Skeletal muscle tissue (tissue), 4 donors: ENCODE measurements around the gene ZNF831. TPM values are rescaled to one million over a fixed set of nuclear protein-coding genes. Genes with fewer than 3 reads are reported as not detected.

Experiments
- H3K27ac ChIP-seq: one replicate; pipeline ENCODE4 v1.7.0; 2013; ENCODE audit warnings: mild to moderate bottlenecking, low read depth, low read length, inconsistent platforms
- H3K27me3 ChIP-seq, 3 donors: one replicate each; pipeline ENCODE4 v1.7.0; 2013; ENCODE audit warnings: low read length in 3 of 3; ENCODE audit not compliant: control insufficient read depth in 3 of 3, insufficient read depth in 3 of 3
- H3K36me3 ChIP-seq, 3 donors: one replicate each; pipeline ENCODE4 v1.7.0; 2013; ENCODE audit warnings: low read length in 3 of 3; ENCODE audit not compliant: control insufficient read depth in 3 of 3, insufficient read depth in 3 of 3
- H3K4me1 ChIP-seq, 3 donors: one replicate each; pipeline ENCODE4 v1.7.0; 2013; ENCODE audit warnings: low read length in 3 of 3, mild to moderate bottlenecking in 3 of 3; ENCODE audit not compliant: control insufficient read depth in 3 of 3, insufficient read depth in 3 of 3
- H3K4me3 ChIP-seq, 3 donors: one replicate each; pipeline ENCODE4 v1.7.0; 2013; ENCODE audit warnings: low read length in 3 of 3
- H3K9ac ChIP-seq, 3 donors: one replicate each; pipeline ENCODE4 v1.7.0; 2013; ENCODE audit warnings: low read length in 3 of 3, mild to moderate bottlenecking in 3 of 3, moderate library complexity in 2 of 3, low read depth in 1 of 3
- H3K9me3 ChIP-seq, 3 donors: one replicate each; pipeline ENCODE4 v1.7.0; 2013; ENCODE audit warnings: low read length in 3 of 3; ENCODE audit not compliant: control insufficient read depth in 3 of 3
- total RNA-seq: library from RNA; depleted of rRNA; stranded (reverse); fragments of >200 nt; gene quantifications from one replicate; pipeline ENCODE4 v1.2.3, GENCODE V29; 2014
- donor health status: Osteomylitis.

The ZNF831 gene
- total RNA-seq, 1 donor from 2014 or later: under 0.01 TPM

DNA sequence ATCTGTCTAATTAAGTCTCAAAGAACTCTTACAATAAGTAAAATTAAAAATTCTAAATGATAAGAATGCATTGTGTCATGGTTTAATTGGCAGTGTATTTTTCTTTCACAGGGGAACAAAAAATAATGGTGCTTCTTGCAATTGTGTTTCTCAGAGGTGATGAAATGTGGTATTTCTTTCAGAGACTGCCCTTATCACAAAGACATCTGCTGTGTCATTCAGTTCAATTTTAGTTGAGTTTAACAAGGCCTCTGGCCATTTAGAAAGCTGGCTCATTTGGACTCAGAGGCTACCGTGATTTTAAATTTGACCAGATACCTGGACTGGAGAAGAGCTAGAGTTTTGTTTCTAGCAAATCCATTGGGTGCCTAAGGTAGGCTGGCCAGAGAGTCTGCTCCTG, 23.6 kb upstream of the ZNF831 start:
- Histone ChIP-seq H3K27ac (no peak overlapping the region), H3K36me3 (no peaks in the 10 kb centered on the region), H3K9me3 (no peaks in the 10 kb centered on the region), H3K27me3 (no peaks in the 10 kb centered on the region), H3K4me1 (peaks cover 3 to 20% (median 5%) of the 10 kb centered on the region in 3 donors), H3K4me3 (no peak overlapping the region), H3K9ac (no peak overlapping the region)

GRCh38 chr20:59141818-59142581, 21.6 kb upstream of the ZNF831 start:
- Histone ChIP-seq H3K27me3 (peaks cover 0 to 3% (median 0%) of the 10 kb centered on the region in 3 donors), H3K4me1 (peaks cover 6 to 26% (median 14%) of the 10 kb centered on the region in 3 donors), H3K27ac (no peak overlapping the region), H3K36me3 (no peaks in the 10 kb centered on the region), H3K9ac (no peak overlapping the region), H3K9me3 (no peaks in the 10 kb centered on the region), H3K4me3 (no peak overlapping the region)

GRCh38 chr20:59143326-59143725, 20.3 kb upstream of the ZNF831 start:
- Histone ChIP-seq H3K9ac (no peak overlapping the region), H3K4me1 (peaks cover 12 to 25% (median 16%) of the 10 kb centered on the region in 3 donors), H3K27me3 (peaks cover 0 to 3% (median 0%) of the 10 kb centered on the region in 3 donors), H3K4me3 (no peak overlapping the region), H3K9me3 (no peaks in the 10 kb centered on the region), H3K27ac (no peak overlapping the region), H3K36me3 (no peaks in the 10 kb centered on the region)

GRCh38 chr20:59144179-59144830, 19.3 kb upstream of the ZNF831 start:
- no peaks in the 10 kb centered on the region for H3K36me3 ChIP-seq
- H3K27ac ChIP-seq: no peak overlapping the region
- no peak overlapping the region for H3K4me3 ChIP-seq
- H3K4me1 ChIP-seq: peaks cover 12 to 25% (median 21%) of the 10 kb centered on the region in 3 donors
- H3K27me3 ChIP-seq: peaks cover 0 to 3% (median 0%) of the 10 kb centered on the region in 3 donors
- H3K9ac ChIP-seq: no peak overlapping the region
- H3K9me3 ChIP-seq: no peaks in the 10 kb centered on the region

DNA sequence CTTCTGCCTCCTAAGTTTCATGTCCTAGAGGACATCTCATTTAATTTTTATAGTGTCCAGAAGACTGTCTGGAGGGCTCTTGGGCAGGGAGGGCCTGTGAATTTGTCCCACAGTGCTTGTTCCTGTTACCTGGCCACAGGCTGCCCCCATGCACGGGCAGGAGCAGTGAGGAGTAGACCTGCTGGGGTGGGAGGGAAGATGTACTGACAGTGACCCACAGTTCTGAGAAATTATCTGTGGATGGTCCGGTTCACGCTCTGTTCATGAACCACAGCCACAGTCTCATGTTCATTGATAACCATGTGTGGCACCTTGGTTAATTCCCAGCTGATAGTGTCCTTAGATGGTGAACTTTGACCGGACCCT, 18.8 kb upstream of the ZNF831 start:
- H3K9ac ChIP-seq: no peak overlapping the region
- H3K27ac ChIP-seq: no peak overlapping the region
- peaks cover 17 to 28% (median 26%) of the 10 kb centered on the region in 3 donors for H3K4me1 ChIP-seq
- H3K4me3 ChIP-seq: no peak overlapping the region
- H3K9me3 ChIP-seq: no peaks in the 10 kb centered on the region
- H3K27me3 ChIP-seq: peaks cover 0 to 3% (median 0%) of the 10 kb centered on the region in 3 donors
- no peaks in the 10 kb centered on the region for H3K36me3 ChIP-seq

DNA sequence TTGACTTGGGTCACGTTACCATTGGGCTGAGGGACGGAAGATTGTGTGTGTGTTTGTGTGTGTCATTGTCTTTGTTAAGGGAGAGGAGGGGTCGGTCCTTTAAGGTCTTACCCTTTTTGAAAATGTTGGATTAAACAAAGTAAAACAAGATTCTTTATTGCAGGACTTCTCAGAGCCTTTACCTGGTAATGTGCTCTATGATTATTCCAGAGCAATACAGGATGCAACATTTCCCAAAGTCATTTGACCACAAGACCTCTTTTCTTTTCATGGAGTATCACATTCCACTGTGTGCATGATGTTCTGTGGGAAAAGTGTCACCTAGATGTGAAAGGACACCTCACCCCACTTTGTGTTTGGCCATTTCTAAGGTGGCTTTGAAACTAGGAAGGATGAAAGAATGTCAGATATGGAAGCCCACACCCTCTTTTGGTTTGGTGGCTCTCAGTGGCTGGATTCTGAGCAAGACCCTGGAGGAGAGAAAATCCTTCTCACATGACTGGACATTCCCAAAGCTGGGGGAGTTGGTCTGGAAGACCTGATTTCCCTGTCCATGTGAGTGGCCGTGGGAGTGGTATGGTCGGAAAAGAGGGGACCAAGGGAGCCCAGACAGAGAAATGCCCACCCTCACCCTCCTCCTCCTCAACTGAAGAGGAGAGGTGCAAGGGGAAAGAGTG, 18.2 kb upstream of the ZNF831 start:
- H3K4me3 ChIP-seq: no peak overlapping the region
- no peak overlapping the region for H3K27ac ChIP-seq
- peaks cover 0 to 3% (median 0%) of the 10 kb centered on the region in 3 donors for H3K27me3 ChIP-seq
- no peaks in the 10 kb centered on the region for H3K9me3 ChIP-seq
- H3K9ac ChIP-seq: no peak overlapping the region
- H3K36me3 ChIP-seq: no peaks in the 10 kb centered on the region
- peaks cover 21 to 31% (median 29%) of the 10 kb centered on the region in 3 donors for H3K4me1 ChIP-seq

GRCh38 chr20:59145924-59146779, 17.5 kb upstream of the ZNF831 start:
- Histone ChIP-seq H3K9me3 (no peaks in the 10 kb centered on the region), H3K9ac (no peak overlapping the region), H3K27ac (peak overlapping the region; percentile 69), H3K36me3 (no peaks in the 10 kb centered on the region), H3K27me3 (peaks cover 0 to 3% (median 0%) of the 10 kb centered on the region in 3 donors), H3K4me1 (peaks cover 21 to 31% (median 29%) of the 10 kb centered on the region in 3 donors), H3K4me3 (peak overlapping the region in 1 of 3 donors; percentile 5)

DNA sequence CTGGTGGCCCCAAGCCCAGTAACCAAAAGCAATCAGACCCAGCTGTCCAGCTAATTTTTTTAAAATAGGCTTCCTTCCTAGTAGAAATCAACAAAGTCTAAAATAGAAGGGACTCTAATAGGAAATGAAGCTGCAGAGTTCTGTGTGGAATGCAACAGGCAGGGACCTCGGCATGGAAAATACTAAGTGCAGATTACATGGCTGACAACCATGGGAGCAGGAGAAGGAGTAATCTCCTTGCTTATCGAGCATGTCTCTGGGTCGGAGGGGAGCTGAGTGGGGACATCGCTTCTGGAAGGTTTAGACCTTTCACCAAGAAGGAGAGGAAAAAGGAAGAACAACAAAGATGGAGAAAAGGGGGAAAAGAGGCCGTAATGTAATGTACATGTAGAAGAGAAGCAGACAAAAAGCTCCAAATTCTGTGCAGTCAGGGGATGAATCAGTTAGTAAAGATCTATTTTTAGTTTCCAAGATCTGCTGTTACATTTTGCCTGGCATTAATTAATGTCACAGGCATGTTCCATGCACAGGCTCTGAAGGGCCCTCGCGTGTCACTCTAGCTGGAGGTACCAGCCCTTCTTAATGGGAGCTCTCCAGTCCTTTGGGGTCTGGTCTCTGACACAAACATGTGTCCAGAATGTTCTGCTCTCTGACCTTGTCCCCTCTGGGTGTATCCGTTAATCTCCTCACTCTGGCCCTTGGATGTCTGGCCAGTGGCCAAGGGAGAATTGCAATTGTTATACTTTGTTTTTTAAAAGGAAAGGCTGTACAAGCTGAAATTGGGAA, 16.6 kb upstream of the ZNF831 start:
- Histone ChIP-seq H3K4me1 (peaks cover 21 to 31% (median 29%) of the 10 kb centered on the region in 3 donors), H3K4me3 (peak overlapping the region in 2 of 3 donors; percentile 5 to 13)

GRCh38 chr20:59147586-59147985, 16.0 kb upstream of the ZNF831 start:
- H3K4me1 ChIP-seq: peaks cover 25 to 35% (median 32%) of the 10 kb centered on the region in 3 donors
- peaks cover 0 to 3% (median 0%) of the 10 kb centered on the region in 3 donors for H3K27me3 ChIP-seq
- H3K9ac ChIP-seq: no peak overlapping the region
- H3K36me3 ChIP-seq: no peaks in the 10 kb centered on the region
- H3K9me3 ChIP-seq: no peaks in the 10 kb centered on the region
- H3K4me3 ChIP-seq: no peak overlapping the region
- peak overlapping the region; percentile 69 for H3K27ac ChIP-seq

More for the DNA sequence above, 16.6 kb upstream of the ZNF831 start:
- Histone ChIP-seq H3K27me3 (peaks cover 0 to 3% (median 0%) of the 10 kb centered on the region in 3 donors), H3K9me3 (no peaks in the 10 kb centered on the region), H3K27ac (peak overlapping the region; percentile 69), H3K36me3 (no peaks in the 10 kb centered on the region), H3K9ac (peak overlapping the region in 1 of 3 donors; percentile 23)
